Erythroblast (primary cell): ENCODE results near the gene BMP5.

Experiments
- GATA1 ChIP-seq: IDR thresholded peaks from 2 replicates; pipeline ENCODE4 v1.6.1; 2011; ENCODE audit warnings: low read depth, mild to moderate bottlenecking, control low read depth, low read length, moderate library complexity
- POLR2A ChIP-seq: IDR thresholded peaks from 2 replicates; pipeline ENCODE4 v1.6.1; 2011; ENCODE audit warnings: mild to moderate bottlenecking, low read length

DNA sequence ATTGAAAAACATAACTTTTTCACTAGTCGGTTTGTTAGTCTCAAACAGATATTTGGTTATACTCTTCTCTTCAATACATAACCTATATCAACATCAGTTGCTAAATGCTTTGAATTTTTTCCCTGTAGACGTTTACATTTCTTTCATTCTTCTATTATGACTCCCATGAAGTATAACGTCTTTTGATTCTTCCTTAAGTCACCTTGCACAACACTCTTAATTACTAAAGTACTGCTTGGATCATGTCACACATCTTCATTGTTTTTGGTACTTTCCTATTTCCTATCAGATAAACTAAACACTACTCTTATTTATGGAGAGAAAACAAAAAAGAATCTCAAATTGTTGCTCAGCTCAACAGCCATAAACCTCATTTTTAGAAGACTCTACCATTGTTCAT is 23.0 kb upstream of the BMP5 start:
- TF ChIP-seq POLR2A, result no peak
- TF ChIP-seq GATA1, result no peak
